Measurements from ENCODE around the gene DUSP3. TPM values are rescaled to one million over a fixed set of nuclear protein-coding genes. Genes with fewer than 3 reads are reported as not detected.

The DUSP3 gene
- total and polyA plus RNA-seq, 10 of the 15 experiments (the other 5 are each of a cell fraction or from before 2014, with no cell fraction given), result 1.5 to 12.1 (median 3.8) TPM

- intact Hi-C loops (cut with micrococcal nuclease; ENCODE audit: unreplicated experiment), result no loop called here
- ChIA-PET POLR2A (interaction anchor here (0.6 kb wide), 1 partner anchor 242 kb away, joined by 7 read pairs; no protein-coding TSS in a partner anchor), SMC1A (ENCODE audit: uncharacterized antibody, unreplicated experiment) (interaction anchor here (1.3 kb wide), 1 partner anchor 22 kb away, joined by 3 read pairs; no protein-coding TSS in a partner anchor), RAD21 (ENCODE audit: unreplicated experiment) (no interaction called here), CTCF (interaction anchor here (0.6 to 2.5 kb wide), 3 partner anchors 9 to 146 kb away, joined by 3 to 7 read pairs (median 4); no protein-coding TSS in a partner anchor)
- FAIRE-seq (no peak), DNase-seq (ENCODE audit: low read depth, low spot score) (no peak), ATAC-seq (no peak)
- Histone ChIP-seq H3K9me3 (replicated peaks; ENCODE audit: control insufficient read depth, insufficient read depth, low read length) (no peaks in the 10 kb centered on the region), H3K79me2 (ENCODE audit: control insufficient read depth, insufficient read depth, low read length) (no peaks in the 10 kb centered on the region), H3K4me3 (no peak overlapping the region), H3K4me2 (ENCODE audit: control insufficient read depth, insufficient read depth) (no peak overlapping the region), H3K9ac (ENCODE audit: control insufficient read depth, insufficient read depth, low read length) (no peak overlapping the region), H3K27ac (ENCODE audit: control insufficient read depth, insufficient read depth) (no peak overlapping the region), H2AFZ (ENCODE audit: control insufficient read depth, low read depth, low read length) (no peak overlapping the region), H3K27me3 (replicated peaks in 1 of 2; ENCODE audit: control insufficient read depth in 2 of 2, insufficient read depth in 2 of 2, low read length in 1 of 2) (no peaks in the 10 kb centered on the region; a peak in 1 of 4 replicates), H4K20me1 (ENCODE audit: control insufficient read depth, insufficient read depth) (no peaks in the 10 kb centered on the region), H3K36me3 (ENCODE audit: control insufficient read depth in 2 of 2, insufficient read depth in 2 of 2, low read length in 1 of 2) (no peaks in the 10 kb centered on the region), H3K4me1 (ENCODE audit: control insufficient read depth, insufficient read depth, low read length) (peaks cover 10% of the 10 kb centered on the region)
- in situ Hi-C loops (cut with MboI), result no loop called here
- BruUV-seq (replicated peaks), result no TSS peak
- 60% methylated on average over 8 of the region's 8 CpGs for WGBS (ENCODE audit: insufficient coverage, insufficient replicate concordance, low lambda C conversion rate, missing lambda C conversion rate)
- TF ChIP-seq E2F4 (IDR thresholded peaks at IDR 0.05; ENCODE audit: low read depth, low read length), result no peak
- TF ChIP-seq SMC3 (IDR thresholded peaks at IDR 0.05; ENCODE audit: borderline replicate concordance, low read length), result no peak
- TF ChIP-seq, protein P1, sequence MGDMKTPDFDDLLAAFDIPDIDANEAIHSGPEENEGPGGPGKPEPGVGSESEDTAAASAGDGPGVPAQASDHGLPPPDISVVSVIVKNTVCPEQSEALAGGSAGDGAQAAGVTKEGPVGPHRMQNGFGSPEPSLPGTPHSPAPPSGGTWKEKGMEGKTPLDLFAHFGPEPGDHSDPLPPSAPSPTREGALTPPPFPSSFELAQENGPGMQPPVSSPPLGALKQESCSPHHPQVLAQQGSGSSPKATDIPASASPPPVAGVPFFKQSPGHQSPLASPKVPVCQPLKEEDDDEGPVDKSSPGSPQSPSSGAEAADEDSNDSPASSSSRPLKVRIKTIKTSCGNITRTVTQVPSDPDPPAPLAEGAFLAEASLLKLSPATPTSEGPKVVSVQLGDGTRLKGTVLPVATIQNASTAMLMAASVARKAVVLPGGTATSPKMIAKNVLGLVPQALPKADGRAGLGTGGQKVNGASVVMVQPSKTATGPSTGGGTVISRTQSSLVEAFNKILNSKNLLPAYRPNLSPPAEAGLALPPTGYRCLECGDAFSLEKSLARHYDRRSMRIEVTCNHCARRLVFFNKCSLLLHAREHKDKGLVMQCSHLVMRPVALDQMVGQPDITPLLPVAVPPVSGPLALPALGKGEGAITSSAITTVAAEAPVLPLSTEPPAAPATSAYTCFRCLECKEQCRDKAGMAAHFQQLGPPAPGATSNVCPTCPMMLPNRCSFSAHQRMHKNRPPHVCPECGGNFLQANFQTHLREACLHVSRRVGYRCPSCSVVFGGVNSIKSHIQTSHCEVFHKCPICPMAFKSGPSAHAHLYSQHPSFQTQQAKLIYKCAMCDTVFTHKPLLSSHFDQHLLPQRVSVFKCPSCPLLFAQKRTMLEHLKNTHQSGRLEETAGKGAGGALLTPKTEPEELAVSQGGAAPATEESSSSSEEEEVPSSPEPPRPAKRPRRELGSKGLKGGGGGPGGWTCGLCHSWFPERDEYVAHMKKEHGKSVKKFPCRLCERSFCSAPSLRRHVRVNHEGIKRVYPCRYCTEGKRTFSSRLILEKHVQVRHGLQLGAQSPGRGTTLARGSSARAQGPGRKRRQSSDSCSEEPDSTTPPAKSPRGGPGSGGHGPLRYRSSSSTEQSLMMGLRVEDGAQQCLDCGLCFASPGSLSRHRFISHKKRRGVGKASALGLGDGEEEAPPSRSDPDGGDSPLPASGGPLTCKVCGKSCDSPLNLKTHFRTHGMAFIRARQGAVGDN (IDR thresholded peaks at IDR 0.05), result no peak
- TF ChIP-seq ZNF274 (IDR thresholded peaks at IDR 0.05; ENCODE audit: insufficient read depth, insufficient read length), result no peak
- no peak for TF ChIP-seq FOS (IDR thresholded peaks at IDR 0.05; ENCODE audit: borderline replicate concordance, extremely low read depth, insufficient read length)
- TF ChIP-seq ESRRA (IDR thresholded peaks at IDR 0.05; ENCODE audit: low read length), result no peak
- TF ChIP-seq PAX8 (IDR thresholded peaks at IDR 0.05), result no peak
- no peak for TF ChIP-seq YY1 (IDR thresholded peaks at IDR 0.05; ENCODE audit: low read depth, low read length)
- TF ChIP-seq RB1 (IDR thresholded peaks at IDR 0.05; ENCODE audit: borderline replicate concordance), result no peak
- no peak for TF ChIP-seq RELA (IDR thresholded peaks at IDR 0.05; ENCODE audit: borderline replicate concordance, partially characterized antibody)
- TF ChIP-seq CEBPB (IDR thresholded peaks at IDR 0.05; ENCODE audit: borderline replicate concordance in 1 of 2, low read depth in 2 of 2, low read length in 2 of 2), result no peak
- no peak for TF ChIP-seq YBX1 (IDR thresholded peaks at IDR 0.05)
- TF ChIP-seq, protein P2, sequence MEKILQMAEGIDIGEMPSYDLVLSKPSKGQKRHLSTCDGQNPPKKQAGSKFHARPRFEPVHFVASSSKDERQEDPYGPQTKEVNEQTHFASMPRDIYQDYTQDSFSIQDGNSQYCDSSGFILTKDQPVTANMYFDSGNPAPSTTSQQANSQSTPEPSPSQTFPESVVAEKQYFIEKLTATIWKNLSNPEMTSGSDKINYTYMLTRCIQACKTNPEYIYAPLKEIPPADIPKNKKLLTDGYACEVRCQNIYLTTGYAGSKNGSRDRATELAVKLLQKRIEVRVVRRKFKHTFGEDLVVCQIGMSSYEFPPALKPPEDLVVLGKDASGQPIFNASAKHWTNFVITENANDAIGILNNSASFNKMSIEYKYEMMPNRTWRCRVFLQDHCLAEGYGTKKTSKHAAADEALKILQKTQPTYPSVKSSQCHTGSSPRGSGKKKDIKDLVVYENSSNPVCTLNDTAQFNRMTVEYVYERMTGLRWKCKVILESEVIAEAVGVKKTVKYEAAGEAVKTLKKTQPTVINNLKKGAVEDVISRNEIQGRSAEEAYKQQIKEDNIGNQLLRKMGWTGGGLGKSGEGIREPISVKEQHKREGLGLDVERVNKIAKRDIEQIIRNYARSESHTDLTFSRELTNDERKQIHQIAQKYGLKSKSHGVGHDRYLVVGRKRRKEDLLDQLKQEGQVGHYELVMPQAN (conservative IDR thresholded peaks at IDR 0.05), result no peak
- TF ChIP-seq RAD51 (IDR thresholded peaks at IDR 0.05), result no peak
- TF ChIP-seq EZH2 (IDR thresholded peaks at IDR 0.05; ENCODE audit: borderline replicate concordance, control insufficient read depth, low read depth, low read length), result no peak
- no peak for TF ChIP-seq WRNIP1 (IDR thresholded peaks at IDR 0.05; ENCODE audit: borderline replicate concordance, low read depth, low read length)
Measured at GRCh38 chr17:43722870-43723665, 55.7 kb downstream of the DUSP3 start.
